ENCODE measurements around the gene PRKAG1. TPM values are rescaled to one million over a fixed set of nuclear protein-coding genes. Genes with fewer than 3 reads are reported as not detected.

Gene PRKAG1
- total RNA-seq, 1 donor from 2014 or later: 46.5 TPM

- peaks cover 4% of the 10 kb centered on the region for H3K4me1 ChIP-seq
- no peak overlapping the region for H3K4me3 ChIP-seq
- H3K27me3 ChIP-seq: no peaks in the 10 kb centered on the region
- no peak for ATAC-seq
- no peaks in the 10 kb centered on the region for H3K9me3 ChIP-seq
- H3K36me3 ChIP-seq: peaks cover 89% of the 10 kb centered on the region
- TF ChIP-seq CTCF (IDR thresholded peaks at IDR 0.05): no peak
- H3K27ac ChIP-seq: no peak overlapping the region
- no peak for DNase-seq
- intact Hi-C loops (cut with DNase I): no loop called here
These were observed 9.4 kb upstream of the PRKAG1 start for GRCh38 chr12:49027846-49028555.

- Histone ChIP-seq H3K27me3 (no peaks in the 10 kb centered on the region), H3K36me3 (peaks cover 88% of the 10 kb centered on the region), H3K9me3 (no peaks in the 10 kb centered on the region), H3K4me3 (no peak overlapping the region), H3K27ac (no peak overlapping the region), H3K4me1 (peaks cover under 1% of the 10 kb centered on the region)
- DNase-seq (no peak), ATAC-seq (no peak)
- intact Hi-C loops (cut with DNase I): no loop called here
- no peak for TF ChIP-seq CTCF (IDR thresholded peaks at IDR 0.05)
These were observed 8.3 kb upstream of the PRKAG1 start for GRCh38 chr12:49026678-49027480.

DNA sequence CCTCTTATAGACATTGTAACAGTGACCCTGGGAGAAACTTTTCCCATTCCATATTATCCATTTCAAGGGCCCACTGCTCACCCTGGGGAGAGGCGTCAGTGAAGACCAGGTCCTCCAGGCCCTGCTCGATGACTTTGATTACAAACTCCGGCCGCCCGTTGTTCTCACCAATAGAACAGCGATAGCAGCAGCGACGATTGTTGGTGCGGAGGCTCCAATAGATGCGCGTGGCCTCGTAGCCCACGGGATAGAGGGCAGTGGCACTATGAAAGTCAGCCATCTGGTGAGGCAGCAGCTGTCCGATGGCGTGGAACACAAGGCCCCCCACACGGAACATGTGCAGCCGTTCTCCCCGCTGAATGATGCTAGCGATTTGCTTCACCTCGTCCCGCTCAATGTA, 7.5 kb upstream of the PRKAG1 start:
- peaks cover 88% of the 10 kb centered on the region for H3K36me3 ChIP-seq
- H3K4me3 ChIP-seq: no peak overlapping the region
- H3K27me3 ChIP-seq: no peaks in the 10 kb centered on the region
- H3K9me3 ChIP-seq: no peaks in the 10 kb centered on the region
- no peak overlapping the region for H3K27ac ChIP-seq
- H3K4me1 ChIP-seq: no peaks in the 10 kb centered on the region
- no peak for DNase-seq
- intact Hi-C loops (cut with DNase I): no loop called here
- TF ChIP-seq CTCF (IDR thresholded peaks at IDR 0.05): no peak
- ATAC-seq: no peak

DNA sequence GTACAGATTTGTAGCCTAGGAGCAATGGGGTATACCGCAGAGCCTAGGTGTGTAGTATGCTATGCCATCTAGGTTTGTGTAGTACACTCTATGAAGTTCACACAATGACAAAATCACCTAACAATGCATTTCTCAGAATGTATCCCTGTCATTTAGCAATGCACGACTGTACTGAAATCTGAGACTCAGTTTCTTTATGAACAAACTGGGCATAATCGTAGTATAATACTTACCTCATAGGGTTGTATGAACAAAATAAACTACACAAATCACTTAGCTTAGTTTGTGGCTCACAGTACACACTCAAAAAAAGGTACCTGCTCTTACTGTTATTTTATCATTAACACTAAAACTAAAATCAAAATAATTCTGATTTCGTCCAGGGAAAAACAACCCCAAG, 6.9 kb upstream of the PRKAG1 start:
- H3K27me3 ChIP-seq: no peaks in the 10 kb centered on the region
- TF ChIP-seq CTCF (IDR thresholded peaks at IDR 0.05): no peak
- no peaks in the 10 kb centered on the region for H3K4me1 ChIP-seq
- intact Hi-C loops (cut with DNase I): no loop called here
- no peaks in the 10 kb centered on the region for H3K9me3 ChIP-seq
- H3K4me3 ChIP-seq: no peak overlapping the region
- H3K36me3 ChIP-seq: peaks cover 84% of the 10 kb centered on the region
- ATAC-seq (no peak), DNase-seq (no peak)
- H3K27ac ChIP-seq: no peak overlapping the region

DNA sequence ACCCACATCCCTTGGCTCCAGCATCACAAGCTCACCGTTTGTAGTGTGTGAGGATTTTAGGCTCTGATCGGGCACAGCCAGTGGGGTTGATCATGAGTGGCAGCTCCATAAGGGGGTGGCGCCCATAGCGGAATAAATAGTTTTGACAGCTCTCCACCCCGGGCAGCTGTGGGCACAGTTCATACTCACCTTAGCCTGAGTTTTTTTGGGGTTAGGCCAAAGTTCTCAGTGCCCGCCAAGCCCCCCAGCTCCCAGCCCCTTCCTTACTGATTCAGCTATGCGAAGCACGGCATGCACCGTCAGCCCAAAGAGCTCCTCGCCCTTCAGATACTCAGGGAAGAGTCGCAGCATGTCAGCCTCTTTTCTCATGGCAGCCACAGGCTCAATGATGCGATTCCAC, 6.0 kb upstream of the PRKAG1 start:
- Histone ChIP-seq H3K9me3 (no peaks in the 10 kb centered on the region), H3K36me3 (peaks cover 83% of the 10 kb centered on the region), H3K27ac (no peak overlapping the region), H3K27me3 (no peaks in the 10 kb centered on the region), H3K4me3 (no peak overlapping the region), H3K4me1 (peaks cover under 1% of the 10 kb centered on the region)
- no peak for ATAC-seq
- no peak for TF ChIP-seq CTCF (IDR thresholded peaks at IDR 0.05)
- no peak for DNase-seq
- intact Hi-C loops (cut with DNase I): no loop called here
